AG09319 (cell line): Measurements from ENCODE around the gene TMEM86B.

ENCODE experiments used
- DNase-seq: peaks from one replicate; pipeline ENCODE4 v3.0.0-alpha.2; 2010; ENCODE audit warnings: low read depth; ENCODE audit errors: extremely low read depth
- CTCF ChIP-seq: IDR thresholded peaks from 2 replicates; pipeline ENCODE4 v1.5.1; 2011; ENCODE audit warnings: low read depth, mild to moderate bottlenecking, inconsistent platforms, low read length, moderate library complexity

The TMEM86B gene

GRCh38 chr19:55228403-55229031 is at the start of gene TMEM86B:
TMEM86B (minus strand) TSS chr19:55228763; CDS start chr19:55228741, 22 bp downstream.
- TF ChIP-seq CTCF: no peak
- no peak for DNase-seq

DNA sequence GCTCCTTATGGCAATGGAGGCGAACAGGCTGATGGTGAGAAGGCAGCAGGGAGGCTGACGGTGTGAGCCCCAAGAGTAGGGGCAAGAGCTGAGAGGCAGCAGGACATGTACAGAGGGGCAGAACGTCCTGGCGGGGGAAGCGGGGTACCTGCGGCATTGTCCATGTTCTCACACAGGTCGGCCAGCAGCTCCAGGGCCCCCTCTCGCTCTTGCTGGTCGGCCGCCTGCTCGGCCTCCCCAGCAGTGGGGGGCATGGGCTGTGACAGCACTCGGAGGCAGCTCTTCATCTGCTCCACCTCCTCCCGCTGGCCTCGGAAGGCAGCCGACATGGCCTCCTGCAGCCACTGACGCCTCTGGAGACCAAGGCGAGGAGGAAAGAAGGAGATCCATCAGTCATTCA is 48.9 kb upstream of the TMEM86B start:
- TF ChIP-seq CTCF: no peak
- DNase-seq: no peak

DNA sequence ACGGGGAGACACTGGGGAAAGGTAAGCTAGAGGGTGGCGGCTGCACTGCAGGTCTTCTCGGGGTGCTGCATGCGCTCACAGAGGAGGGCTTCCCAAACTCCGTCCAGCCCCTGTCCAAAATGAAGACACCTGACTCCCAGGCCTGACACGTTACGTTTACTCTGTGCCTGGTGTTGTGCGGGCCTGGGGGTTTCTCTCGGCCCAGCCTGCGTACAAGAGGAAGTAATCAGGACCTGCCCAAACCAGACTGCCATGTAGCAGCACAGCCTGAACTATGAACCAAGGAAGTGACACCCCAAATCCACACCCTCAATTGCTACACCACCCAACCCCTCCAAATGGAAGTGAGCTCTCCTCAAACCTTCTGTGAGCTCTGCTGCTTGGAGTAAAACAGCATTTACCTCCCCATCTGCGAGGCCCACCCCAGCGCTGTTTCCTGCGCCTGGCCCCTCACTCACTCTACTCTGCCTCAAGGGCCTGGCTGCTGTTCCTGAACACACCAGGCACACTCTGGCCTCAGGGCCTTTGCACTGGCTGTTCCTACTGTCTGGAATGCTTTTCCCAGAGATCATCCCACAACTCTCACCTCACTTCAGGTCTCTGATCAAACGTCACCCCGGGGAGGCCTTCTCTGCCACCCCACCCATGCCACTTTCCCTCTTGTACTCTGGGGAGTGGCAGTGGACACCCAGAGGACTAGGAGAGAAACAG is 48.3 kb upstream of the TMEM86B start:
- no peak for DNase-seq
- TF ChIP-seq CTCF: no peak

DNA sequence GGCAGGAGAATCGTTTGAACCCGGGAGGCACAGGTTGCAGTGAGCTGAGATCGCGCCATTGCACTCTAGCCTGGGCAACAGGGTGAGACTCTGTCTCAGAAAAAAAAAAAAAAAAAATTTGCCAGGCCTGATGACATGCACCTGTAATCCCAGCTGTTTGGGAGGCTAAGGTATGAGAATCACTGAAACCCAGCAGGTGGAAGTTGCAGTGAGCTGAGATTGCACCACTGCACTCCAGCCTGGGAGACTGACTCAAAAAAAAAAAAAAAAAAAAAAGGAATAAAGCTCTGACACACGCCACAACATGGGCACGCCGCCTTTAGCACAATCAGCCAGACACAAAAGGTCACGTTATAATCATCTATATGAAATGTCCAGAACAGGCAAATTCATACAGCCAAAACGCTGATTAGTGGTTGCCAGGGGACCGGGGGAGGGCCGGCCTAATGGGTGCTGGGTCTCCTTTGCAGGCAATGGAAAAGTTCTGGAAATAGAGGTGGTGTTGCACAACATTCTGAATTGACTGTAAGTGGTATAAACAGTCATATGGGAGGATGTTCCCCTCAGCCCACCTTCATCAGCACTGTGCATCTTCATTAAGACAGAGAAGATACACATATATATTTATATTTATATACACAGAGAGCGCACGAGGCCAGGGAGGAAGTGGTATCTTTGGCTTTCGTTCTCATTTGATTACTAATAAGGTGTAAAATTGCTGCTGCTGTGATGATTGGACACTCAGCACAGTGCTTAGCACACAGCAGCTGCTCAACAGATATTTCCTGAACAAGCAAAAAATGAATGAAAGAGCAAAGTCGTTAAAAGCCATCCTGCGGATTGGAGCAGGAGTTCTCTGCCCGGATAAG is 47.5 kb upstream of the TMEM86B start:
- no peak for DNase-seq
- no peak for TF ChIP-seq CTCF

DNA sequence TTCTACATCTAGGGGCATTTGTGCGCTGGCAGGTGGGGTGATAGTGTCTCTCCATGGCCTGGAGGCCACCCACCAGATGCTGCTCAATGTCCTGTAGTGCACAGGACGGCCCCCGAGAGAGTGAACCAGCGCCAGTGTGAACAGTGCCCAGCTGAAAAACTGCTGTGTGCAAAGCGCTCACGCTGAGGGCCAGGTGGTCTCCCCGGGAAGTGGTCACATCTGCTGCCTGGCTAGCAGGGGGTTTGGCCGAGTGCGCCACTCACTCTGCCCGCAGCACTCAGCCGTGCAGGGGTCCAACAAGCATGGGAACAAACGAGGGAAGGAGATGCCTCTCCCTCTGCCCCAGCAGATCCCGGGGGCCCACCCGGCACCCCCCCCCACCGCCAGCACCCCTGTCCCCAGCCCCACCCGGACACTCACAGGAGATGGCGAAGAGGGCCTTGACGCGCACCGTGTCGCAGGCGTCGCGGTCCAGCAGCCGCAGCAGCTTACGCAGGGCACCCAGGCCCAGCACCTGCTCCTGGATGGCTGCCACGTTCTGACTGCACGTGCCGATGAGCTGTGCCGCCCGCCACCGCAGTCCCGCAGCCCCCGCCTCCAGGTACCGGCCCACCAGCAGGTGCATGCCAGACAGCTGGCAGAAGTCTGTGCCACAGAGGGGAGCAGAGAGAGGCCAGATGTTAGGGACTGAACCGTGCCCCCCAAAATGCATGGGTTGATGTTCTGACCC is 45.6 kb upstream of the TMEM86B start:
- no peak for DNase-seq
- no peak for TF ChIP-seq CTCF

DNA sequence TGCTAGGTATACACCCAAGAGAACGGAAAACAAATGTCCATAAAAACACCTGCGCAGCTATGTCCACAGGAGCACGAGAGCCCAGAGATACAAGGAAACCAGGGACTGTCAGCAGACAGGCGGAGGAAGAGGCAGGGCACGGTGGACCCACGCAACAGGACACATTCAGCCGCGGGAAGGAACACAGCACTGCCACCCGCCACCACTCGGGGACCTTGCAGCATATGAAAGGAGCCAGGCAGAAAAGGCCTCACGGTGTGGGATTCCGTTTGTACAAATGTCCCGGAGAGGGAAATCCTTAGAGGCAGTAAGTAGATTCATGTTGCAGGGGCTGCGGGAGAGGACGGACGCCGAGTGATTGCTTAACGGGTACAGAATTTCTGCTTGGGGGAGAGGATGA is 43.6 kb upstream of the TMEM86B start:
- no peak for TF ChIP-seq CTCF
- no peak for DNase-seq
